Stomach smooth muscle (tissue), 2 donors: Measurements from ENCODE around the gene PCDHB14.

Experiments used
- H3K27ac ChIP-seq: one replicate; pipeline ENCODE4 v1.7.0; 2013; ENCODE audit warnings: mild to moderate bottlenecking, low read length, inconsistent platforms
- H3K27me3 ChIP-seq, 2 donors: one replicate each; pipeline ENCODE4 v1.7.0; 2013; ENCODE audit warnings: low read length in 2 of 2; ENCODE audit not compliant: insufficient read depth in 2 of 2, control insufficient read depth in 1 of 2
- H3K36me3 ChIP-seq, 2 donors: one replicate each; pipeline ENCODE4 v1.7.0; 2013; ENCODE audit warnings: low read length in 2 of 2; ENCODE audit not compliant: control insufficient read depth in 2 of 2, insufficient read depth in 2 of 2
- H3K4me1 ChIP-seq: one replicate; pipeline ENCODE4 v1.7.0; 2013; ENCODE audit warnings: low read length; ENCODE audit not compliant: control insufficient read depth, insufficient read depth
- H3K4me3 ChIP-seq, 2 donors: one replicate each; pipeline ENCODE4 v1.7.0; 2013; ENCODE audit warnings: low read length in 2 of 2
- H3K9ac ChIP-seq, 2 donors: one replicate each; pipeline ENCODE4 v1.7.0; 2013; ENCODE audit warnings: low read length in 2 of 2, mild to moderate bottlenecking in 1 of 2
- H3K9me3 ChIP-seq, 2 donors: one replicate each; pipeline ENCODE4 v1.7.0; 2013; ENCODE audit warnings: low read length in 2 of 2; ENCODE audit not compliant: control insufficient read depth in 2 of 2
- donor health status: healthy.
- donor health status: Pancreatic carcinoma.

PCDHB14 gene

DNA sequence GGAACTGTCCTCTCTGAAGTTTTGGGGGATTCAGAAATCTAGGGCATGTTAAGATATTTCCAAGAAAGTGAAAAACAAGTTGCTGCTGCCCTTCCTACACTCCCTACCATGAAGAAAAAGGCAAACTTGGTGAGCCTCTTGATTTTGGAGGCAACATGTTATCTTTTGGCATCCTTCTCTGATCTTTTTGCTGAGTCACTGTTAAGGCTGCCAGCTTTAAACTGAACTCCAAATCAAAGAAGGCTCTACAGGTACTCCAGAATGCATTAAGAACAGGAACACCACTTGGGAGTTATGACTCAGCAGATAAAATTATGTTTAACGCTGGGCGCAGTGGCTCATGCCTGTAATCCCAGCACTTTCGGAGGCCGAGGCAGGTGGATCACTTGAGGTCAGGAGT is 46.1 kb downstream of the PCDHB14 start:
- Histone ChIP-seq H3K9ac (no peak overlapping the region), H3K27me3 (no peaks in the 10 kb centered on the region), H3K4me3 (peak overlapping the region in 1 of 2 donors; percentile 34), H3K27ac (no peak overlapping the region), H3K9me3 (peaks cover 60 to 63% of the 10 kb centered on the region in 2 donors), H3K4me1 (no peaks in the 10 kb centered on the region), H3K36me3 (no peaks in the 10 kb centered on the region)

GRCh38 chr5:141272906-141273305 is 49.8 kb downstream of the PCDHB14 start:
- peaks cover 0 to 2% of the 10 kb centered on the region in 2 donors for H3K36me3 ChIP-seq
- H3K9ac ChIP-seq = no peak overlapping the region
- H3K27me3 ChIP-seq = no peaks in the 10 kb centered on the region
- H3K9me3 ChIP-seq = peaks cover 45 to 52% of the 10 kb centered on the region in 2 donors
- H3K4me1 ChIP-seq = no peaks in the 10 kb centered on the region
- H3K27ac ChIP-seq = no peak overlapping the region
- no peak overlapping the region for H3K4me3 ChIP-seq
